ENCODE results near the gene NUP188. TPM values are rescaled to one million over a fixed set of nuclear protein-coding genes. Genes with fewer than 3 reads are reported as not detected.

NUP188 gene, protein sequence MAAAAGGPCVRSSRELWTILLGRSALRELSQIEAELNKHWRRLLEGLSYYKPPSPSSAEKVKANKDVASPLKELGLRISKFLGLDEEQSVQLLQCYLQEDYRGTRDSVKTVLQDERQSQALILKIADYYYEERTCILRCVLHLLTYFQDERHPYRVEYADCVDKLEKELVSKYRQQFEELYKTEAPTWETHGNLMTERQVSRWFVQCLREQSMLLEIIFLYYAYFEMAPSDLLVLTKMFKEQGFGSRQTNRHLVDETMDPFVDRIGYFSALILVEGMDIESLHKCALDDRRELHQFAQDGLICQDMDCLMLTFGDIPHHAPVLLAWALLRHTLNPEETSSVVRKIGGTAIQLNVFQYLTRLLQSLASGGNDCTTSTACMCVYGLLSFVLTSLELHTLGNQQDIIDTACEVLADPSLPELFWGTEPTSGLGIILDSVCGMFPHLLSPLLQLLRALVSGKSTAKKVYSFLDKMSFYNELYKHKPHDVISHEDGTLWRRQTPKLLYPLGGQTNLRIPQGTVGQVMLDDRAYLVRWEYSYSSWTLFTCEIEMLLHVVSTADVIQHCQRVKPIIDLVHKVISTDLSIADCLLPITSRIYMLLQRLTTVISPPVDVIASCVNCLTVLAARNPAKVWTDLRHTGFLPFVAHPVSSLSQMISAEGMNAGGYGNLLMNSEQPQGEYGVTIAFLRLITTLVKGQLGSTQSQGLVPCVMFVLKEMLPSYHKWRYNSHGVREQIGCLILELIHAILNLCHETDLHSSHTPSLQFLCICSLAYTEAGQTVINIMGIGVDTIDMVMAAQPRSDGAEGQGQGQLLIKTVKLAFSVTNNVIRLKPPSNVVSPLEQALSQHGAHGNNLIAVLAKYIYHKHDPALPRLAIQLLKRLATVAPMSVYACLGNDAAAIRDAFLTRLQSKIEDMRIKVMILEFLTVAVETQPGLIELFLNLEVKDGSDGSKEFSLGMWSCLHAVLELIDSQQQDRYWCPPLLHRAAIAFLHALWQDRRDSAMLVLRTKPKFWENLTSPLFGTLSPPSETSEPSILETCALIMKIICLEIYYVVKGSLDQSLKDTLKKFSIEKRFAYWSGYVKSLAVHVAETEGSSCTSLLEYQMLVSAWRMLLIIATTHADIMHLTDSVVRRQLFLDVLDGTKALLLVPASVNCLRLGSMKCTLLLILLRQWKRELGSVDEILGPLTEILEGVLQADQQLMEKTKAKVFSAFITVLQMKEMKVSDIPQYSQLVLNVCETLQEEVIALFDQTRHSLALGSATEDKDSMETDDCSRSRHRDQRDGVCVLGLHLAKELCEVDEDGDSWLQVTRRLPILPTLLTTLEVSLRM (N-terminal part only)
- 35.5 and 38.1 TPM in 2 replicates for total RNA-seq

DNA sequence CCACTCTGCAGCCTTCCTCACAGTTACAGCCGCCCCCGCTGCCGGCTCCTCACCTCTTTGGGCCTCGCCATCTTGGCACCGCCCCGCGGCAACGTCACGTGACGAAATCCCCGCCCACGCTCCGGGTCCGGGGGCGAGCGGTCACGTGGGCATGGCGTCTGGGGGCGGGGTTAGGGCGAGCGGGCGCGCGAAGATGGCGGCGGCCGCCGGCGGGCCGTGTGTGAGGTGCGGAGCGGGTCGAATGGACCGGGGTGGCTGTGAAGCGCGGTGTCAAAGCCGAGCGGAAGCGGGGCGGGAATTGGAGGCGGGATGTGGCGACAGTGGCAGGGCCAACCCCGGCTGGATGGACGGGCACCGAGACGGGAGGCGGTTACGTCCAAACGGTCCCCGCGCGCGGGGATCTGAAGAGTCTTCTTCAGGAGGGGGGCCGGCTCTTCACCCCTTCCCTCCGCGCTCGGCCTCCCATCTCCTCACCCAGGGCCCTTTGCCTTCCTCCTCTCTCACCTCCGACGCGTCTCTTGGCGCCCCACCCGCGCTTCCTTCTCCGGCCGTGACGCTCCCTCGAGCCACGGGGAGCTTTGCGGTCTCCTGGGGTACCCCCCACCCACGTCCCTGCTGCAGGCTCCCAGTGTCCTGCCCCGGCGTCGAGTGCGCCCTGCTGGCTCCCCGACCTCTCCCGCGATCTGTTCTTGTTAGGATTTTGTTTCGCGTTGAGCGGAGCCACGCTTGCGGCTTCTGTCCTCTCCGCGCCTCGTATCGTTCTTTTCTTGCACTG lies at the start of gene NUP188, which contains the start of gene DOLK:
Gene NUP188 (plus strand): TSS at position 173 of the 775 bp plus-strand sequence. CDS start 21 bp downstream, at position 194.
Gene DOLK (minus strand): TSS at position 77 of the 775 bp plus-strand sequence. CDS start 300 bp downstream, outside the sequence.

DNA sequence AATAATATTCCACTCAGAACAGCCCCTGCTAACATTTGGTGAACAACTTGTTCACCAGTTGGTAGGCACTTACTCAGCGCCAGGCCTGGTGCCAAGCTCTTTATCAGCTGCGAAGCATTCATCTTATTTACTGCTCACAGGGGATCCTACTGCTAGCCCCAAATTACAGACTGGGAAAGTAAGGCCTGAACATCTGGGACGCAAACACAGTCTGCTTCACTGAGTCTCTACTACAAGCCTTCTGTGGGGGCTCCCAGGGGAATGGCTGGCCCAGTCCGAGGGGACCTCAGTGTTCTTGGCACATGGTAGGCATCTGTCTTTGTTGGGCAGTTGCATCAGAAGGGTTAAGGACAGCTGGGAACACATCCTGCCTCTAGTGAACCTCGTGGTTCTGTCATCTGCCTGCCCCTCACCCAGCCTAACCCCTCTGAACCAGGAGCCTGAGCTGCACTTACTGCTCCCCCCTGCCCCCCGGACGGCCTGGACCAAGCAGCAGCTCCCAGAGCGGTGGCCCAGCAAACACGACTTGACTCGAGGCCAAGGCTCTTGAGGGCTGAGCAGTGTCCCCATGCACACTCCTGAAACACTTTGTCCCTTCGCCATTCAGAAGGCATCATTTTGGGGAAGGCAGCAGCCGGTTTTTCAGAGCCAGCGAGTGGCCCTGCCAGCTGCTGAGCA lies 27.0 kb upstream of the NUP188 start, which contains the start of gene PHYHD1:
Gene PHYHD1 (plus strand): TSS at position 602 of the 678 bp plus-strand sequence. CDS start 1,342 bp downstream, outside the sequence.

DNA sequence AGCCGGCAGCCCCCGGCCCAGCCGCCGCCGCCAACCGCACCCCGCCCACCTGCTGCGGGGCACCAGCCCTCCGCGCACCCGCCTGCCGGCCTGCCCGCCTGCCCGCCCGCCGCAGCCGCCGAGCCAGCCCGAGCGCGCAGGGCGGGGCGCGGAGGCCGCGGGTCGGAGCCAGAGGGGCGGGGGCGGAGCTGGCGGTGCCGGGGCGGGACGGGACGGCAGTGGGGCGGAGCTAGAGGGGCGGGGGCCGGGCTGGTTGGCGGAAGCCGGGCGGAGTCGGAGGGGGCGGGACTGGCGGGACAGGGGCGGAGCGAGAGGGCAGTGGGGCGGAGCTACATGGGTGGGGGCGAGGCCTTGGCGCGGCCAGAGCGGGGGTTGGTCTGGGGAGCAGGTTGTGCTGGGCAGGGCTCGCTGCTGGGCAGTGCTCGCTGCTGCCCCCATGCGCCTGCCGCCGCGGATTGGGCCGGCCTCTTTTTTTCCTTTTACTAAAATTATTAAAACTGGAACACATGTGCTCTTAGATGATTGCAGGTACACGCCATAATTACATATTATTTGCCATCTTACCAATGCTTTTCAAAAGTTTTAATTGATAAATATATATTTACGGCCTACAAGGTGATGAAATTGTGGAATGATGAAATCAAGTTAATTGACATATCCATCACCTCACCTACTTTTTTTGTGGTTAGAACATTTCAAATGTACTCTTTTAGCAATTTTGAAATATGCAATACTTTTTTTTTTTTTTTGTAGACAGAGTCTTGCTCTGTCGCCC lies 80.9 kb downstream of the NUP188 start, which contains the start of gene SH3GLB2:
Gene SH3GLB2 (minus strand): TSS at position 140 of the 775 bp plus-strand sequence. CDS start 177 bp downstream, outside the sequence.

DNA sequence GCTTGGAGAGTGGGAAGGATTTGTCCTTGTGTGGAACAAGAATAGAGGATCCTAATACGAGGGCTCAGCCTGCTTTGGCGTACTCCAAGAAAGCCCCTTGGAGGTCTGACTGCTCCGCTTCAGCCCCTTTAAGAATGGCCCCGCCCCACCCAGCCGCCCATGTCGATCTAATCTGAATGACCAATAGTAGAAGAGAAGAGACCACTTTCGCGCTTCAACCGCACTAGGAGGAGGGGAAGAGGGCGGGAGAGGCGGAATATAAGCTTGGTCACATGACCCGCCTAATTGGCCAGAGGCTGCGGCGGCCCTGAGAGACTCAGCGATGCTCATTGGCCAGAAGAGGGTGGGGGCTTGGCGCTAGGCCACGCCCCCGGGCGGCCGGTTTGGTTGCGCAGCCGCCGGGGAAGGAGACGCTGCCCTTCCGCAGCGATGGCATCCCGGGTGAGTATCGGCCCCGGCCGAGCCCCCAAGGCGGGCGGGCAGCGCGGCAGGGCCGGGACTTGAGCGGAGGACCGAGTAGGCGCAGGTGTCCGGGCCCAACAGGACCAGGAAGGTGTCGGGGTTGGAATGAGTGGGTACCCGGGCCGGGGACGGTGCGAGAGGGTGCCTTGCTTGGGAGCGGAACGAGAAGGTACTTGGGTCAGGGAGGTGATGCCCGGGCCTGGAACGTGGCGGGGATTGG lies 88.9 kb downstream of the NUP188 start, which contains the start of gene MIGA2:
Gene MIGA2 (plus strand): TSS at position 386 of the 682 bp plus-strand sequence. CDS start 3,969 bp downstream, outside the sequence.

Other genes starting within 250 kb of the NUP188 start
- 10.3 and 10.4 TPM in 2 replicates for gene PKN3, start 245.2 kb upstream of the NUP188 start, total RNA-seq
- 87.3 and 88.4 TPM in 2 replicates for gene ZDHHC12, start 223.6 kb upstream of the NUP188 start, total RNA-seq
- gene ZER1, start 175.8 kb upstream of the NUP188 start, total RNA-seq, result 25.9 and 31.6 TPM in 2 replicates
- 10.8 and 12.3 TPM in 2 replicates for gene TBC1D13, start 160.4 kb upstream of the NUP188 start, total RNA-seq
- gene ENDOG, start 129.2 kb upstream of the NUP188 start, total RNA-seq, result 26.2 and 26.6 TPM in 2 replicates
- gene SPOUT1, start 117.9 kb upstream of the NUP188 start, total RNA-seq, result 33.1 and 35.7 TPM in 2 replicates
- 10.8 and 14.7 TPM in 2 replicates for gene KYAT1, start 65.7 kb upstream of the NUP188 start, total RNA-seq
- 43.7 and 51.4 TPM in 2 replicates for gene LRRC8A, start 65.6 kb upstream of the NUP188 start, total RNA-seq
- gene PHYHD1, start 26.7 kb upstream of the NUP188 start, total RNA-seq, result 15.9 and 19.0 TPM in 2 replicates
- gene DOLK, start 96 bp upstream of the NUP188 start, total RNA-seq, result 22.9 and 28.7 TPM in 2 replicates
- gene SH3GLB2, start 80.6 kb downstream of the NUP188 start, total RNA-seq, result 38.5 and 45.9 TPM in 2 replicates
- 11.9 and 14.3 TPM in 2 replicates for gene MIGA2, start 88.9 kb downstream of the NUP188 start, total RNA-seq
- 13.4 and 13.8 TPM in 2 replicates for gene DOLPP1, start 133.4 kb downstream of the NUP188 start, total RNA-seq
- 50.4 and 54.8 TPM in 2 replicates for gene CRAT, start 163.1 kb downstream of the NUP188 start, total RNA-seq
- gene PTPA, start 163.7 kb downstream of the NUP188 start, total RNA-seq, result 129 and 131 TPM in 2 replicates
- gene IER5L, start 230.6 kb downstream of the NUP188 start, total RNA-seq, result 53.5 and 58.3 TPM in 2 replicates

All from bronchus fibroblast of lung (primary cell).